SK-N-SH (cell line): ENCODE measurements around the gene PHTF1. TPM values are rescaled to one million over a fixed set of nuclear protein-coding genes. Genes with fewer than 3 reads are reported as not detected.

Experiments used
- CTCF ChIA-PET: fragments of 300-600, 350-600 bp; formaldehyde crosslinking; extraction: SDS; loops from one replicate; lab custom pipeline; 2021; lab: Yijun Ruan, JAX
- POLR2A ChIA-PET: fragments of 350-600 bp; sonication (Branson Sonifier 250); formaldehyde crosslinking; extraction: SDS; loops from one replicate; lab custom pipeline; 2020; ENCODE audit warnings: antibody characterized with exemption, inconsistent platforms; lab: Yijun Ruan, JAX
- DNase-seq: peaks from one replicate; pipeline ENCODE4 v3.0.0; 2012
- H2AFZ ChIP-seq: fragments of 200-600 bp; sonication (generic); 2 replicates; pipeline ENCODE4 v1.8.1; 2016; ENCODE audit warnings: antibody characterized with exemption, mild to moderate bottlenecking, low read depth
- H3F3A ChIP-seq: fragments of 200-600 bp; sonication (generic); replicated peaks from 2 replicates; pipeline ENCODE3; 2016; ENCODE audit warnings: antibody characterized with exemption, mild to moderate bottlenecking; ENCODE audit not compliant: insufficient read depth
- H3K27ac ChIP-seq, 2 experiments: fragments of 200-500 bp in 1 of 2; fragments of 200-600 bp in 1 of 2; sonication (Bioruptor generic) in 1 of 2; sonication (generic), shearing (Covaris generic) in 1 of 2; 2 replicates each; pipeline versions ENCODE4 v1.5.1 to v1.6.1; 2014 to 2016; ENCODE audit warnings: low read depth in 2 of 2, inconsistent platforms in 1 of 2, low read length in 1 of 2, mild to moderate bottlenecking in 1 of 2, mixed read lengths in 1 of 2
- H3K27me3 ChIP-seq: fragments of 200-600 bp; sonication (generic), shearing (Covaris generic); 2 replicates; pipeline ENCODE4 v1.6.1; 2016; ENCODE audit warnings: mixed run types; ENCODE audit not compliant: insufficient read depth
- H3K36me3 ChIP-seq, 2 experiments: fragments of 200-500 bp in 1 of 2; fragments of 200-600 bp in 1 of 2; sonication (Bioruptor generic) in 1 of 2; sonication (generic) in 1 of 2; replicated peaks in 1 of 2; 2 replicates each; pipeline versions ENCODE3 to v1.5.1; 2014 to 2016; ENCODE audit warnings: low read length in 1 of 2, mild to moderate bottlenecking in 1 of 2; ENCODE audit not compliant: insufficient read depth in 2 of 2, control insufficient read depth in 1 of 2
- H3K4me1 ChIP-seq, 2 experiments: fragments of 200-500 bp in 1 of 2; fragments of 200-600 bp in 1 of 2; sonication (Bioruptor generic) in 1 of 2; sonication (generic), shearing (Covaris generic) in 1 of 2; 2 replicates each; pipeline versions ENCODE4 v1.5.1 to v1.6.1; 2014 to 2016; ENCODE audit warnings: low read depth in 1 of 2, low read length in 1 of 2, mixed run types in 1 of 2; ENCODE audit not compliant: insufficient read depth in 2 of 2, control insufficient read depth in 1 of 2
- H3K4me2 ChIP-seq: fragments of 200-600 bp; sonication (generic), shearing (Covaris generic); 2 replicates; pipeline ENCODE4 v1.6.1; 2017; ENCODE audit warnings: mixed run types
- H3K4me3 ChIP-seq, 2 experiments: fragments of 200-500 bp in 1 of 2; fragments of 200-600 bp in 1 of 2; sonication (Bioruptor generic) in 1 of 2; sonication (generic), shearing (Covaris generic) in 1 of 2; 2 replicates each; pipeline versions ENCODE4 v1.5.1 to v1.8.1; 2014 to 2016; ENCODE audit warnings: low read depth in 2 of 2, inconsistent platforms in 1 of 2, low read length in 1 of 2, mild to moderate bottlenecking in 1 of 2, mixed read lengths in 1 of 2, moderate library complexity in 1 of 2
- H3K79me2 ChIP-seq: fragments of 200-600 bp; sonication (generic); 2 replicates; pipeline ENCODE4 v1.8.1; 2017; ENCODE audit warnings: mild to moderate bottlenecking; ENCODE audit not compliant: insufficient read depth
- H3K9ac ChIP-seq: fragments of 200-600 bp; sonication (generic); 2 replicates; pipeline ENCODE4 v1.6.1; 2017; ENCODE audit warnings: mixed run types
- H3K9me2 ChIP-seq: fragments of 200-600 bp; sonication (generic); 2 replicates; pipeline ENCODE4 v1.6.1; 2017; ENCODE audit warnings: mixed run types
- H3K9me3 ChIP-seq: fragments of 200-600 bp; sonication (generic); 2 replicates; pipeline ENCODE4 v1.6.1; 2017; ENCODE audit warnings: mixed run types, mild to moderate bottlenecking, moderate library complexity
- H4K20me1 ChIP-seq: fragments of 200-600 bp; sonication (generic); 2 replicates; pipeline ENCODE4 v1.6.1; 2017; ENCODE audit warnings: mild to moderate bottlenecking, mixed run types; ENCODE audit not compliant: insufficient read depth
- ELF1 ChIP-seq: IDR thresholded peaks from 2 replicates; pipeline ENCODE4 v1.4.0; 2012
- EP300 ChIP-seq, 2 experiments: IDR thresholded peaks; 2 replicates each; pipeline versions ENCODE4 v1.4.0 to v1.6.1; 2012; ENCODE audit warnings: borderline replicate concordance in 1 of 2, low read depth in 1 of 2, low read length in 1 of 2
- FOSL2 ChIP-seq: IDR thresholded peaks from 2 replicates; pipeline ENCODE4 v1.4.0; 2012; ENCODE audit warnings: low read depth, mild to moderate bottlenecking, moderate library complexity, borderline replicate concordance
- GATA2 ChIP-seq: sonication (generic); formaldehyde crosslinking; IDR thresholded peaks from 2 replicates; pipeline ENCODE4 v1.5.0; 2020; ENCODE audit warnings: mild to moderate bottlenecking, missing genetic modification reagents
- JUND ChIP-seq: IDR thresholded peaks from 2 replicates; pipeline ENCODE4 v1.4.0; 2012
- MEF2A ChIP-seq: IDR thresholded peaks from 2 replicates; pipeline ENCODE4 v1.4.0; 2012; ENCODE audit warnings: low read depth, borderline replicate concordance
- NRF1 ChIP-seq: IDR thresholded peaks from 2 replicates; pipeline ENCODE4 v1.6.1; 2012; ENCODE audit warnings: low read depth, mild to moderate bottlenecking, low read length
- POLR2AphosphoS5 ChIP-seq: IDR thresholded peaks from 2 replicates; pipeline ENCODE4 v1.6.1; 2012; ENCODE audit warnings: low read depth, low read length
- RAD21 ChIP-seq: IDR thresholded peaks from 2 replicates; pipeline ENCODE4 v1.6.1; 2012; ENCODE audit warnings: mild to moderate bottlenecking, low read length
- RFX5 ChIP-seq: IDR thresholded peaks from 2 replicates; pipeline ENCODE4 v1.6.1; 2012; ENCODE audit warnings: mild to moderate bottlenecking, improper control_type of control experiment, low read length
- SIN3A ChIP-seq: IDR thresholded peaks from 2 replicates; pipeline ENCODE4 v1.6.1; 2012; ENCODE audit warnings: low read depth, mild to moderate bottlenecking, low read length, moderate library complexity, borderline replicate concordance
- TAF1 ChIP-seq: IDR thresholded peaks from 2 replicates; pipeline ENCODE4 v1.6.1; 2012; ENCODE audit warnings: low read depth, mild to moderate bottlenecking, low read length, moderate library complexity, borderline replicate concordance
- TCF12 ChIP-seq: IDR thresholded peaks from 2 replicates; pipeline ENCODE4 v1.4.0; 2012
- TEAD4 ChIP-seq: IDR thresholded peaks from 2 replicates; pipeline ENCODE4 v1.4.0; 2012; ENCODE audit warnings: mild to moderate bottlenecking, borderline replicate concordance; ENCODE audit not compliant: insufficient read depth
- WGBS: methylation state at CpG from one replicate; pipeline ENCODE4 v1.1.6; 2017; ENCODE audit warnings: low lambda C conversion rate; 5-methylcytosine and 5-hydroxymethylcytosine counted together
- polyA plus RNA-seq, 3 experiments: library from polyadenylated mRNA; depleted of rRNA; stranded (reverse); fragments of >200 nt; gene quantifications; 2 replicates each; pipeline ENCODE4 v1.2.3, GENCODE V29; 2012
- TF ChIP-seq, protein P1 (sequence below): fragments of 150-350 bp; IDR thresholded peaks from 2 replicates; pipeline ENCODE4 v1.6.1; 2017; ENCODE audit warnings: antibody characterized with exemption, low read length, low read depth, borderline replicate concordance
- TF ChIP-seq, protein P2 (sequence below): IDR thresholded peaks from 2 replicates; pipeline ENCODE4 v1.6.1; 2012; ENCODE audit warnings: mild to moderate bottlenecking, low read depth, low read length, moderate library complexity

The PHTF1 gene
- polyA plus RNA-seq, 1 of the 3 experiments (the other 2 are of a cell fraction), result 10.8 TPM

DNA sequence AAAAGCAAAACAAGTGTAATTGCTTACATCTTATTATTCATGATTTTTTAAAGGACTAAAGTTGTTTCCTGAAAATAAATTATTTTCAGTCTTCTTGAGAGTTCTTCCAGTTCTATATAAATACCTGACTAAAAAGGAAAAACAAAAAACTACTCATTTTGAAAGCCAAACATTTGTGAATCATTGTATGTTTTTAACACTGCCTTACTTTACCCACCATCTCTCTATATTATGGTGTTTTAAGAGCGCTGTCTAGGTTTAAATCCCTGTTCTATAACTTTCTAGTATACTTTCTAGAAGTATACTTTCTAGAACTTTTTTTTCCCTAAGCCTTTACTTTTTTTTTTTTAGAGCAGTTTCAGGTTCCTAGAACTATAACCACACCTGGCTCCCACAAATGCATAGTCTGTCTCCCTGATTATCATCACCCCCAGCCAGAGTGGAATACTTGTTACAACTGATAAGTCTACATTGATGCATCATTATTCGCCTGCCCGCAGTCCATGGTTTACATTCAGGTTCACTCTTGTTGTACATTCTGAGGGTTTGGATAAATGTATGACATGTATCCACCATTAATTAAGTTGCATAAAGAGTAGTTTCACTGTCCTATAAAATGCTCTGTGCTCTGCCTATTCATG lies 43.2 kb upstream of the PHTF1 start:
- TF ChIP-seq EP300 (IDR thresholded peaks at IDR 0.05; ENCODE audit: borderline replicate concordance in 1 of 2, low read depth in 1 of 2, low read length in 1 of 2) (no peak), SIN3A (no peak), MEF2A (no peak), JUND (no peak), GATA2 (CRISPR knock-in tag) (no peak), RAD21 (no peak), ELF1 (no peak), FOSL2 (no peak), TCF12 (no peak), POLR2AphosphoS5 (no peak), TAF1 (no peak), RFX5 (no peak), NRF1 (no peak), TEAD4 (no peak)
- TF ChIP-seq, protein P1, sequence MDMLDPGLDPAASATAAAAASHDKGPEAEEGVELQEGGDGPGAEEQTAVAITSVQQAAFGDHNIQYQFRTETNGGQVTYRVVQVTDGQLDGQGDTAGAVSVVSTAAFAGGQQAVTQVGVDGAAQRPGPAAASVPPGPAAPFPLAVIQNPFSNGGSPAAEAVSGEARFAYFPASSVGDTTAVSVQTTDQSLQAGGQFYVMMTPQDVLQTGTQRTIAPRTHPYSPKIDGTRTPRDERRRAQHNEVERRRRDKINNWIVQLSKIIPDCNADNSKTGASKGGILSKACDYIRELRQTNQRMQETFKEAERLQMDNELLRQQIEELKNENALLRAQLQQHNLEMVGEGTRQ, result no peak
- TF ChIP-seq, protein P2, sequence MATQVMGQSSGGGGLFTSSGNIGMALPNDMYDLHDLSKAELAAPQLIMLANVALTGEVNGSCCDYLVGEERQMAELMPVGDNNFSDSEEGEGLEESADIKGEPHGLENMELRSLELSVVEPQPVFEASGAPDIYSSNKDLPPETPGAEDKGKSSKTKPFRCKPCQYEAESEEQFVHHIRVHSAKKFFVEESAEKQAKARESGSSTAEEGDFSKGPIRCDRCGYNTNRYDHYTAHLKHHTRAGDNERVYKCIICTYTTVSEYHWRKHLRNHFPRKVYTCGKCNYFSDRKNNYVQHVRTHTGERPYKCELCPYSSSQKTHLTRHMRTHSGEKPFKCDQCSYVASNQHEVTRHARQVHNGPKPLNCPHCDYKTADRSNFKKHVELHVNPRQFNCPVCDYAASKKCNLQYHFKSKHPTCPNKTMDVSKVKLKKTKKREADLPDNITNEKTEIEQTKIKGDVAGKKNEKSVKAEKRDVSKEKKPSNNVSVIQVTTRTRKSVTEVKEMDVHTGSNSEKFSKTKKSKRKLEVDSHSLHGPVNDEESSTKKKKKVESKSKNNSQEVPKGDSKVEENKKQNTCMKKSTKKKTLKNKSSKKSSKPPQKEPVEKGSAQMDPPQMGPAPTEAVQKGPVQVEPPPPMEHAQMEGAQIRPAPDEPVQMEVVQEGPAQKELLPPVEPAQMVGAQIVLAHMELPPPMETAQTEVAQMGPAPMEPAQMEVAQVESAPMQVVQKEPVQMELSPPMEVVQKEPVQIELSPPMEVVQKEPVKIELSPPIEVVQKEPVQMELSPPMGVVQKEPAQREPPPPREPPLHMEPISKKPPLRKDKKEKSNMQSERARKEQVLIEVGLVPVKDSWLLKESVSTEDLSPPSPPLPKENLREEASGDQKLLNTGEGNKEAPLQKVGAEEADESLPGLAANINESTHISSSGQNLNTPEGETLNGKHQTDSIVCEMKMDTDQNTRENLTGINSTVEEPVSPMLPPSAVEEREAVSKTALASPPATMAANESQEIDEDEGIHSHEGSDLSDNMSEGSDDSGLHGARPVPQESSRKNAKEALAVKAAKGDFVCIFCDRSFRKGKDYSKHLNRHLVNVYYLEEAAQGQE, result no peak
- peaks cover 99% of the 10 kb centered on the region for H3K79me2 ChIP-seq
- no peak overlapping the region for H3K9ac ChIP-seq
- ChIA-PET CTCF (no interaction called here), POLR2A (no interaction called here)
- no peak overlapping the region for H3K4me2 ChIP-seq
- H3K4me3 ChIP-seq, result no peak overlapping the region
- no peaks in the 10 kb centered on the region for H3K9me3 ChIP-seq
- H3K4me1 ChIP-seq, result peaks cover 5 to 8% of the 10 kb centered on the region in 2 experiments; a peak in 2 of 4 replicates
- 94% methylated on average over 3 of the region's 3 CpGs for WGBS
- H3F3A ChIP-seq, result peaks cover 4% of the 10 kb centered on the region
- H3K27ac ChIP-seq, result no peak overlapping the region
- H3K27me3 ChIP-seq, result no peaks in the 10 kb centered on the region
- no peak overlapping the region for H2AFZ ChIP-seq
- peaks cover 4 to 5% of the 10 kb centered on the region in 2 experiments for H3K36me3 ChIP-seq
- H4K20me1 ChIP-seq, result peaks cover 14% of the 10 kb centered on the region; the same call in 1 of the 2 replicates
- H3K9me2 ChIP-seq, result no peaks in the 10 kb centered on the region
- no peak for DNase-seq
